Measurements from ENCODE around the gene CDH12.

CDH12 gene

DNA sequence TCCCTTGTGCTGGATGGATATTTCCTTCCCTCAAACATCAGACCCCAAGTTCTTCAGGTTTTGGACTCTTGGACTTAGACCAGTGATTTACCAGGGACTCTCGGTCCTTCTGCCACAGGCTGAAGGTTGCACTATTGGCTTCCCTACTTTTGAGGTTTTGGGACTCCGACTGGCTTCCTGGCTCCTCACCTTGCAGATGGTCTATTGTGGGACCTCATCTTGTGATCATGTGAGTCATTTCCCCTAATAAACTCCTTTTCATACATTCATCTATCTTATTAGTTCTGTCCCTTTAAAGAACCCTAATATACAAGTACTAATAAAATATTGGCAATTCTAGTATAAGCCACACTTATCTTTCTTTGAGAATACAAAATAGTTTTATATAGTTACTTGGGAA is 1078.9 kb downstream of the CDH12 start:
- TF ChIP-seq, protein P1, sequence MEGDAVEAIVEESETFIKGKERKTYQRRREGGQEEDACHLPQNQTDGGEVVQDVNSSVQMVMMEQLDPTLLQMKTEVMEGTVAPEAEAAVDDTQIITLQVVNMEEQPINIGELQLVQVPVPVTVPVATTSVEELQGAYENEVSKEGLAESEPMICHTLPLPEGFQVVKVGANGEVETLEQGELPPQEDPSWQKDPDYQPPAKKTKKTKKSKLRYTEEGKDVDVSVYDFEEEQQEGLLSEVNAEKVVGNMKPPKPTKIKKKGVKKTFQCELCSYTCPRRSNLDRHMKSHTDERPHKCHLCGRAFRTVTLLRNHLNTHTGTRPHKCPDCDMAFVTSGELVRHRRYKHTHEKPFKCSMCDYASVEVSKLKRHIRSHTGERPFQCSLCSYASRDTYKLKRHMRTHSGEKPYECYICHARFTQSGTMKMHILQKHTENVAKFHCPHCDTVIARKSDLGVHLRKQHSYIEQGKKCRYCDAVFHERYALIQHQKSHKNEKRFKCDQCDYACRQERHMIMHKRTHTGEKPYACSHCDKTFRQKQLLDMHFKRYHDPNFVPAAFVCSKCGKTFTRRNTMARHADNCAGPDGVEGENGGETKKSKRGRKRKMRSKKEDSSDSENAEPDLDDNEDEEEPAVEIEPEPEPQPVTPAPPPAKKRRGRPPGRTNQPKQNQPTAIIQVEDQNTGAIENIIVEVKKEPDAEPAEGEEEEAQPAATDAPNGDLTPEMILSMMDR (IDR thresholded peaks at IDR 0.05; ENCODE audit: low read depth, low read length, missing control alignments), result no peak
- no peak overlapping the region for H3K27ac ChIP-seq
- in situ Hi-C loops (cut with HindIII; ENCODE audit: low pct_ligation_motif_present, low sequenced_read_pairs), result no loop called here
- no peaks in the 10 kb centered on the region for H3K36me3 ChIP-seq (replicated peaks)
- DNase-seq, result no peak
- no peak overlapping the region for H3K4me3 ChIP-seq (ENCODE audit: low read depth, low read length)
- H3K27me3 ChIP-seq (replicated peaks), result no peaks in the 10 kb centered on the region

DNA sequence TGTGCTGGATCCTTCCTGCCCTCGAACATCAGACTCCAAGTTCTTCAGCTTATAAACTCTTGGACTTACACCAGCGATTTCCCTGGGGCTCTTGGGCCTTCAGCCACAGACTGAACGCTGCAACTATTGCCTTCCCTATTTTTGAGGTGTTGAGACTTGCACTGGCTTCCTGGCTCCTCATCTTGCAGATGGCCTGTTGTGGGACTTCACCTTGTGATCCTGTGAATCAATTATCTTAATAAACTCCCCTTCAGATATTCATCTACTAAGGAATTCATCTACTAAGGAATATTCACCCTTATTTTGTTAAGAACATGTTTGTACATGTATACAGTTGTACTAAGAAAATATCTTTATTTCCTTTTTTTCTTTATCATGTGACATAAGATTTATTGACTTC is 1079.7 kb downstream of the CDH12 start:
- no peak for DNase-seq
- Histone ChIP-seq H3K36me3 (replicated peaks) (no peaks in the 10 kb centered on the region), H3K27me3 (replicated peaks) (no peaks in the 10 kb centered on the region), H3K27ac (no peak overlapping the region), H3K4me3 (ENCODE audit: low read depth, low read length) (no peak overlapping the region)
- TF ChIP-seq, protein P1 (IDR thresholded peaks at IDR 0.05; ENCODE audit: low read depth, low read length, missing control alignments), result no peak
- in situ Hi-C loops (cut with HindIII; ENCODE audit: low pct_ligation_motif_present, low sequenced_read_pairs), result no loop called here

GRCh38 chr5:21765406-21765805 is 1087.7 kb downstream of the CDH12 start:
- no peak overlapping the region for H3K4me3 ChIP-seq (ENCODE audit: low read depth, low read length)
- TF ChIP-seq, protein P1 (IDR thresholded peaks at IDR 0.05; ENCODE audit: low read depth, low read length, missing control alignments), result no peak
- no peak for DNase-seq
- no peaks in the 10 kb centered on the region for H3K36me3 ChIP-seq (replicated peaks)
- H3K27me3 ChIP-seq (replicated peaks), result no peaks in the 10 kb centered on the region
- no peak overlapping the region for H3K27ac ChIP-seq
- in situ Hi-C loops (cut with HindIII; ENCODE audit: low pct_ligation_motif_present, low sequenced_read_pairs), result no loop called here

- no peaks in the 10 kb centered on the region for H3K27me3 ChIP-seq (replicated peaks)
- no peaks in the 10 kb centered on the region for H3K36me3 ChIP-seq (replicated peaks)
- TF ChIP-seq, protein P1 (IDR thresholded peaks at IDR 0.05; ENCODE audit: low read depth, low read length, missing control alignments), result no peak
- no peak overlapping the region for H3K27ac ChIP-seq
- in situ Hi-C loops (cut with HindIII; ENCODE audit: low pct_ligation_motif_present, low sequenced_read_pairs), result no loop called here
- no peak overlapping the region for H3K4me3 ChIP-seq (ENCODE audit: low read depth, low read length)
- no peak for DNase-seq
Observed at GRCh38 chr5:21739096-21739495, 1114.0 kb downstream of the CDH12 start.

- H3K27me3 ChIP-seq (replicated peaks), result no peaks in the 10 kb centered on the region
- in situ Hi-C loops (cut with HindIII; ENCODE audit: low pct_ligation_motif_present, low sequenced_read_pairs), result no loop called here
- H3K27ac ChIP-seq, result no peak overlapping the region
- no peaks in the 10 kb centered on the region for H3K36me3 ChIP-seq (replicated peaks)
- no peak overlapping the region for H3K4me3 ChIP-seq (ENCODE audit: low read depth, low read length)
- TF ChIP-seq, protein P1 (IDR thresholded peaks at IDR 0.05; ENCODE audit: low read depth, low read length, missing control alignments), result no peak
- DNase-seq, result no peak
Observed at GRCh38 chr5:21723500-21723899, 1129.6 kb downstream of the CDH12 start.

Measured in brain microvascular endothelial cell (primary cell).